ENCODE measurements around the gene POLE3. TPM values are rescaled to one million over a fixed set of nuclear protein-coding genes. Genes with fewer than 3 reads are reported as not detected.
A peak's percentile ranks its signal among the peaks of the same experiment; 100 is the strongest.

Gene POLE3
- polyA plus RNA-seq, 3 donors, result 36.1 to 113 (median 92.1) TPM

DNA sequence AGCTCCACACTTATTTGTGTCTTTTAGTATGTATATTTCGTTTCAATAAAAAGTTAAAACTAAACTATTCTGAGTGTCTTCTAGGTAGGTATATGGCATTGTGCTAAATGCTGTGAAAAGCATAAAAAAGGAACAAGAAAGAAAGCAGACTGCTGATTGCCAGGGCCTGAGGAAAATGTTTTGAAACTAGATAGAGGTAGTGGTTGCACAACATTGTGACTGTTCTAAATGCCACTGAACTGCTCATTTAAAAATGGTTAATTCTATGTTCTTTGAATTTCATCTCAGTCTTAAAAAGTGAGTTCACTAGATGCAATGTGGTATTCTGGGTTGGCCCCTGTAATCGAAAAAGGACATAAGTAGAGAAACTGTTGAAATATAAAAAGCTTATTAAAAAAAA, 6.8 kb downstream of the POLE3 start:
- no CpG with 5 or more reads among the region's 2 CpGs for WGBS (ENCODE audit: insufficient coverage)

DNA sequence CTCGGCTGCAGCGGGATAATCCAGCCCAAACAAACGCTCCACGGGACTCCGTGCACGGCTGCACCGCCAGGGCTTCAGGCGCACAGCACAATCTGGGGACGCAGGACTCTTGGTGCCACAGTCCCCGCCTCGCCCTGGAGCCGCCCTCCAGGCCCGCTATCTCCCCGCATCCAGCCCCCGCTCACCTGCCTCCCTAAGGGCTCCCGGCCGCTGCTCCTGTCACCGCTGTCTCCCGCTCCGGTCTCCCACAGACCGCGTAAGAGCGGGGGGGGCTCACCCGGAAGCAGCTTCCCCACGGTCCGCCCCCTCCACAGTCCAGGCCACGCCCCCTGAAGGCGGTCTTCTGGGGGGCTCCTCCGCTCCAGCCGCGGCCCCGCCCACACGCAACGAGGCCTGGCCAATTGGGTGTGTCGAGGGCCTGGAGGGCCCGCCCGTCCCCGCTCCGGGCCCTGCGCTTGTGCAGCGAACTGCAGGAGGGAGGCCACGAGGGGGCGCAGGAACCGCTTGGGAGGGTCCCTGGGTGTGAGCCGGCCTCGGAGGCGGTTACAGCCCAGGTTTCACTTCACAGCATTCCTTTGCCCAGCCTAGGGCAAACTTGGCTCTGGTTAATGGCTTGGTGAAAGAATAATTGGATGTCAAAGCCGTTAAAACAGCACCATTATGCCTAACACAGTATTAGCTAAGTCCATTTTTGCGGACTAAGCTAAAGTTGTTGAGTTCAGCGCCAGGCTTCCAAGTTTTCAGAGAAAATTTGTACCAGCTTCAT, 9.3 kb downstream of the POLE3 start, which contains the start of gene ALAD:
Gene ALAD (minus strand): TSS at position 258 of the 766 bp plus-strand sequence. CDS start 7,725 bp downstream, outside the sequence.
- Mint-ChIP-seq H3K36me3 (peaks cover 7 to 8% of the 10 kb centered on the region in 2 donors), H3K9me3 (no peaks in the 10 kb centered on the region), H3K4me1 (peaks cover 63% of the 10 kb centered on the region), H3K27ac (peak within 1 kb of the TSS; percentile 79 to 93 (median 87)), H3K27me3 (ENCODE audit: low read depth in 3 of 3) (peaks cover 0 to under 1% (median 0%) of the 10 kb centered on the region in 3 donors), H3K4me3 (peak within 1 kb of the TSS; percentile 87 to 93)
- no peaks in the 10 kb centered on the region for H3K9me3 ChIP-seq (replicated peaks in 1 of 2; ENCODE audit: control insufficient read depth in 1 of 2, insufficient read depth in 1 of 2, low read length in 2 of 2)
- TF ChIP-seq, protein P1, sequence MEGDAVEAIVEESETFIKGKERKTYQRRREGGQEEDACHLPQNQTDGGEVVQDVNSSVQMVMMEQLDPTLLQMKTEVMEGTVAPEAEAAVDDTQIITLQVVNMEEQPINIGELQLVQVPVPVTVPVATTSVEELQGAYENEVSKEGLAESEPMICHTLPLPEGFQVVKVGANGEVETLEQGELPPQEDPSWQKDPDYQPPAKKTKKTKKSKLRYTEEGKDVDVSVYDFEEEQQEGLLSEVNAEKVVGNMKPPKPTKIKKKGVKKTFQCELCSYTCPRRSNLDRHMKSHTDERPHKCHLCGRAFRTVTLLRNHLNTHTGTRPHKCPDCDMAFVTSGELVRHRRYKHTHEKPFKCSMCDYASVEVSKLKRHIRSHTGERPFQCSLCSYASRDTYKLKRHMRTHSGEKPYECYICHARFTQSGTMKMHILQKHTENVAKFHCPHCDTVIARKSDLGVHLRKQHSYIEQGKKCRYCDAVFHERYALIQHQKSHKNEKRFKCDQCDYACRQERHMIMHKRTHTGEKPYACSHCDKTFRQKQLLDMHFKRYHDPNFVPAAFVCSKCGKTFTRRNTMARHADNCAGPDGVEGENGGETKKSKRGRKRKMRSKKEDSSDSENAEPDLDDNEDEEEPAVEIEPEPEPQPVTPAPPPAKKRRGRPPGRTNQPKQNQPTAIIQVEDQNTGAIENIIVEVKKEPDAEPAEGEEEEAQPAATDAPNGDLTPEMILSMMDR (IDR thresholded peaks at IDR 0.05), result peak; percentile 95
- peaks cover 0 to 7% of the 10 kb centered on the region in 2 donors for H3K36me3 ChIP-seq (replicated peaks in 1 of 2; ENCODE audit: control insufficient read depth in 1 of 2, insufficient read depth in 2 of 2, low read length in 2 of 2)
- peak; percentile 97 to 99 (median 97) for DNase-seq
- intact Hi-C loops (cut with micrococcal nuclease), result loop anchor here in 1 of 2 donors (10.0 kb wide), 1 partner anchor 56 kb away; the partner anchor contains the start of genes BSPRY and WDR31
- peak within 1 kb of the TSS; percentile 94 for H2AFZ ChIP-seq (ENCODE audit: insufficient read depth, low read depth, low read length, poor library complexity, severe bottlenecking)
- H4K20me1 ChIP-seq (ENCODE audit: insufficient read depth, low read length), result peaks cover 7% of the 10 kb centered on the region
- H3K79me2 ChIP-seq (ENCODE audit: insufficient read depth, low read length), result peaks cover 53% of the 10 kb centered on the region
- under 1% methylated on average over 45 of the region's 50 CpGs for WGBS (ENCODE audit: insufficient coverage)
- peaks cover 53 to 63% of the 10 kb centered on the region in 2 donors for H3K4me1 ChIP-seq (ENCODE audit: control insufficient read depth in 1 of 2, insufficient read depth in 2 of 2, low read length in 2 of 2)
- peak within 1 kb of the TSS; percentile 79 to 96 (median 84) for H3K4me3 ChIP-seq (replicated peaks in 1 of 3; ENCODE audit: low read depth in 2 of 3, low read length in 3 of 3)
- H3K27ac ChIP-seq (ENCODE audit: low read depth in 1 of 2, low read length in 2 of 2), result peak within 1 kb of the TSS; percentile 36 to 77
- peak within 1 kb of the TSS; percentile 78 for H3K9ac ChIP-seq (ENCODE audit: insufficient read depth, low read length, poor library complexity, severe bottlenecking)
- H3K4me2 ChIP-seq (replicated peaks; ENCODE audit: extremely low read depth, low read length, poor library complexity, severe bottlenecking), result peak within 1 kb of the TSS; percentile 94
- H3K27me3 ChIP-seq (ENCODE audit: control insufficient read depth in 2 of 2, insufficient read depth in 2 of 2, low read length in 2 of 2), result no peaks in the 10 kb centered on the region

More for the DNA sequence above, 6.8 kb downstream of the POLE3 start:
- Histone ChIP-seq H3K9me3 (replicated peaks in 1 of 2; ENCODE audit: control insufficient read depth in 1 of 2, insufficient read depth in 1 of 2, low read length in 2 of 2) (no peaks in the 10 kb centered on the region), H3K9ac (ENCODE audit: insufficient read depth, low read length, poor library complexity, severe bottlenecking) (no peak overlapping the region), H3K4me3 (replicated peaks in 1 of 3; ENCODE audit: low read depth in 2 of 3, low read length in 3 of 3) (peak overlapping the region in 1 of 3 experiments; percentile 46), H3K36me3 (replicated peaks in 1 of 2; ENCODE audit: control insufficient read depth in 1 of 2, insufficient read depth in 2 of 2, low read length in 2 of 2) (peaks cover 12 to 15% of the 10 kb centered on the region in 2 donors), H3K79me2 (ENCODE audit: insufficient read depth, low read length) (peaks cover 44% of the 10 kb centered on the region), H2AFZ (ENCODE audit: insufficient read depth, low read depth, low read length, poor library complexity, severe bottlenecking) (no peak overlapping the region), H3K4me1 (ENCODE audit: control insufficient read depth in 1 of 2, insufficient read depth in 2 of 2, low read length in 2 of 2) (peaks cover 57 to 67% of the 10 kb centered on the region in 2 donors), H4K20me1 (ENCODE audit: insufficient read depth, low read length) (no peaks in the 10 kb centered on the region), H3K27me3 (ENCODE audit: control insufficient read depth in 2 of 2, insufficient read depth in 2 of 2, low read length in 2 of 2) (no peaks in the 10 kb centered on the region), H3K27ac (ENCODE audit: low read depth in 1 of 2, low read length in 2 of 2) (peak overlapping the region; percentile 68 to 78), H3K4me2 (replicated peaks; ENCODE audit: extremely low read depth, low read length, poor library complexity, severe bottlenecking) (peak overlapping the region; percentile 50)
- peak; percentile 57 to 84 (median 64) for DNase-seq
- no peaks in the 10 kb centered on the region for H3K9me3 Mint-ChIP-seq
- H3K4me1 Mint-ChIP-seq, result peaks cover 66% of the 10 kb centered on the region
- TF ChIP-seq, protein P1 (IDR thresholded peaks at IDR 0.05), result no peak
- no peaks in the 10 kb centered on the region for H3K27me3 Mint-ChIP-seq (ENCODE audit: low read depth in 3 of 3)
- peaks cover 12% of the 10 kb centered on the region in 2 donors for H3K36me3 Mint-ChIP-seq
- H3K27ac Mint-ChIP-seq, result peak overlapping the region; percentile 77 to 94 (median 90)
- intact Hi-C loops (cut with micrococcal nuclease), result loop anchor here (1.0 to 10.0 kb wide), 2 partner anchors 59 to 255 kb away; partner anchors contain the start of genes BSPRY (in 1 of the 2) and WDR31 (in 1 of the 2)
- peak overlapping the region; percentile 13 to 62 for H3K4me3 Mint-ChIP-seq
